HG02943 (cell line): Measurements from ENCODE around the gene SLC39A7.

ENCODE experiments used
- ATAC-seq: cut with Tn5 transposase; IDR thresholded peaks from one replicate; pipeline ENCODE4 v1.9.1; 2021; ENCODE audit warnings: mild to moderate bottlenecking, low read depth, moderate library complexity; ENCODE audit not compliant: unreplicated experiment

The SLC39A7 gene

DNA sequence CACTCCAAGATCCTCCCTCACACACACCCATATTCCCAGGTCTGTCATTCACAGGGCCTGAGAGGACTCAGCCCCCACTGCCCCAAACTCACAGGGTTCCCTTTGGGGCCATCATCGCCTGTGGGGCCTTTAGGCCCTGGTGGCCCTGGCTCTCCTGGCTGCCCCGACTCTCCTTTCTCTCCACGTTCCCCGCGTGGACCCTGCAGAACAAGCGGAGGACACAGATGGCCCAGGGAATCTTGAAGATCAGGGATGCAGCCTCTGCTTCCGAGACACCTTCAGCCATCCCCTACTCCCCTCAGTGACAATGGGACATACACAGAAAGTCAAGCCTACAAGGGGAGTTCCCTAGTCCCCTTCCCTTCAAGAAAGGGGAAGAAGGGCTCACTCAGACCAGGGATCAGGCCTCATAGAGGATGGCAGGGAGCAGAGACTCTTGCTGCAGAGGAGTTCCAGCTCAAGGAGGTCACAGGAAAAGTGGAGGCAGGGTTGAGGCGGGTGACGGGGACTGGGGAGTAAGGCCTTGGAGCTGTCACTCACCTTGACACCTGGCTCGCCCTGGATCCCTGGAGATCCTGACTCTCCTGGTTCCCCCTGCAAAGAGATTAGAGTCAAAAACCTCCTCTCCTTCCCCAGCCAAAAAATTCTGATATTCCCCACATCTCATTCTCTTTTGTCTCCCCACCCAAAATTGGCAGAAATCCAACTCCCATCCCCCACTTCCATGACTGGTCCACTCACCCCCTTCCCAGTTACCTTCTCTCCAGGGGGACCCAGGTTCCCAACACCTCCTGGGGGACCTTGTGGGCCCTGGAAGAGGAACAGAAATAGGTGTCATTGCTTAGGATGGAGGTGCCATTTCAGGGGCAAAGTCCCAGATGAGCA, 31.1 kb upstream of the SLC39A7 start:
- no peak for ATAC-seq

- ATAC-seq: no peak
Observed at GRCh38 chr6:33170176-33171015, 30.3 kb upstream of the SLC39A7 start.

DNA sequence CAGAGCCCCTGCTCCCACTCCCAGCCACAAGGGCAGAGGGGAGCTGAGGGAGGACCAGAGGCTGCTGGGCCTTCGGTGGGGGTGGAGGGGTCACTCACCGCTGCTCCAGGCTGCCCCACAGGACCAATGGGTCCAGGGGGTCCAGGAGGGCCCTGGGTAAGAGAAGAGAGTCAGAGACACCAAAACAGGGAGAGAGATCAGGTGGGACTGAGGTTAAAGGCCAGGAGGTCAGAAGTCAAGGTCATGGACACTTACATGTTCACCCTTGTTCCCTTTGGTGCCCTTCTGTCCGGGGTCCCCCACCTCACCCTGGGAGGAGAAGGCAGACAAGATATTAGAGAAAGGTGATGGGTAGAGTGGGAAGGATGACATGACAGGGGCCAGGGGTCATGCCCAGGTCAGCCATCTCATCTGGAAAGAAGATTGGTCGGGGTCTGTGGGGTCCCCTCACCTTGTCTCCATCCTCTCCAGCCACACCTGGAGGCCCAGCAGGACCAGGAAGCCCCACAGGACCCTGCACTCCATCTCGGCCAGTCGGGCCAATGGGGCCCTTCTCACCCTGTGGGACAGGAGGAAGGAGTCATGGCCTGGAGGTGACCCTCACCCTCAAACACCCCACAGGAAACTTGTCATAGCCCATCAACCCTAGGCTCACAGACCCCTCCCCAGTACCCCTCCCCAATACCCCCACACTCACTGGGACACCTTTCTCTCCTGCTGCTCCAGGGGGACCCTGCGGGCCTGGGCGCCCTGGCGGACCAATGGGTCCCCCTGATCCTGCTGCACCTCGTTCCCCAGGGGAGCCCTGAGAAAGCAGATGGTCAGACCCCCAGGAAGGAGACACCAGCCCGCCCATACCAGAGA, 29.4 kb upstream of the SLC39A7 start:
- ATAC-seq: no peak

GRCh38 chr6:33171880-33172687, 28.6 kb upstream of the SLC39A7 start:
- ATAC-seq: no peak

GRCh38 chr6:33172688-33173534, 27.8 kb upstream of the SLC39A7 start:
- ATAC-seq: no peak

DNA sequence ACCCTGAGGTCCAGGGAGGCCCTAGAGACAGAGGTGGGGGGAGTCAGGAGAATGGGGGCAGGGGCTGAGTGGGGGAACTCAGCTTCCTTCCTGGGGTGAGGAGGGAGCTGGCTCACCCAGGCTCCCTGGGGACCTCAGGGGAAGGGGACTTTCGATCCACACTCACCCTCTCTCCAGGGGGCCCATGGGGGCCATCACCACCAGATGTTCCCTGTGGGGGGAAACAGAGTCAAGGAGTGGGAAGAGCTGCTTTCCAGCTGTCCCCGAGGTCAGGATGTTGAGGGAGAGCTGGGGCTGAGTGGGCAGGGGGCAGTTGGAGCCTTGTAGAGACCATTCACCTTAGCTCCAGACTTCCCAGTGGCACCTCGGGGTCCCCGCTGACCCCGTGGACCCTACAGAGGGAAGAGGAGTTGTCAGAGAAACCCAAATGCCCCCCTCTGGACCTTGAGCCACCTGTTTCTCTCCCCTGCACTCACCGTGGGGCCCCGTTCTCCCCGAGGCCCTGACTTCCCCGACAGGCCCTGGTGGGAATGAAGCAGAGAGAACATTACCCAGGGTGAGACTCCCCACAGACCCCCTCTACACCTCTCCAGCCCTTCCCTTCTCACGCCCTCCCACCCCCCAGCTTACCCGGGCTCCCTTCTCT, 27.0 kb upstream of the SLC39A7 start:
- no peak for ATAC-seq

- ATAC-seq: no peak
Observed at GRCh38 chr6:33174784-33175183, 25.9 kb upstream of the SLC39A7 start.

DNA sequence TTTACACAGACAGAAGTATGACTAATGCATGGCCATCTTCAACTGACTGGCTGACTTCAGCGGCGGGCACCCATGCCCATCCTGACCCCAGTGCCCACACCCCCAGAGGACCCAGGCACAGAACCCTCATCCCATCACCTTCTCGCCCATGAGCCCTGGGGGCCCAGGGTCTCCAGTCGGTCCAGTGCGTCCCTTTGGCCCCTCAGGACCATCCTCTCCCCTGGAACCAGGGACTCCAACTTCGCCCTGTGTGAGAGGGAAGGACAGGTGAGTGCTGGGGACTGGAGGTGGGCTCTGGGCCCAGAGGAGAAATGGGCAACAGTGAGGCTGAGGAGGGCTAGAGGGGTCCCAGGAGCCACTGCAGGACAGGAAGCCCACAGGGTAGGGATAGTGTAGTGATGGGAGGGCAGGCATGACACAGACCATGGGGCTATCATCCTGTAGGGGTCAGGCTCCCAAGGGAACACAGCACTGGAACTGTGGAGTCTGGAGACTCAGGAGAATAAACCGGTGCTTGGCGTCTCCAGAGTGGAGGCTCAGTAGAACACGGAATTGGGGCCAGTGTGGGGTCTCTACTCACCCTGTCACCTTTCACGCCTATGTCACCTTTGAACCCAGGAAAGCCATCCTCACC, 25.1 kb upstream of the SLC39A7 start:
- ATAC-seq: no peak

DNA sequence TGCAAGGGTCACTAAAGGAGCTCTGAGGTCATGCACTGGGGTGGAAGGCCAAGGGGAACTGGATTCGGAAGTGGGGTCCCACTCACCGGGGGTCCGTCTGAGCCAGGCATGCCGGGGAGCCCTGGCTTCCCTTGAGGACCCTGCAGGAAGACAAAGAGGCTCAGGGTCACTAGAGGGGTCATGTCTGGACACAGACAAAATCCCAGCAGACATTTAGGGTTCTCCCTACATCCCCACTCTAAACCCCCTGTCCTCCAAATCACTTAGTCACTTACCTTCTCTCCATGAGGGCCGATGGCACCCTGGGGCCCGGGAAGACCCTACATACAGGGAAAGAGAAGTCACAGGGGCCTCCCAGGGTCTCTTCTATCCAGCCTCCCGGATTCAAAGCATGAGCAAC, 23.8 kb upstream of the SLC39A7 start:
- ATAC-seq: no peak

GRCh38 chr6:33177552-33178446, 22.9 kb upstream of the SLC39A7 start:
- no peak for ATAC-seq

DNA sequence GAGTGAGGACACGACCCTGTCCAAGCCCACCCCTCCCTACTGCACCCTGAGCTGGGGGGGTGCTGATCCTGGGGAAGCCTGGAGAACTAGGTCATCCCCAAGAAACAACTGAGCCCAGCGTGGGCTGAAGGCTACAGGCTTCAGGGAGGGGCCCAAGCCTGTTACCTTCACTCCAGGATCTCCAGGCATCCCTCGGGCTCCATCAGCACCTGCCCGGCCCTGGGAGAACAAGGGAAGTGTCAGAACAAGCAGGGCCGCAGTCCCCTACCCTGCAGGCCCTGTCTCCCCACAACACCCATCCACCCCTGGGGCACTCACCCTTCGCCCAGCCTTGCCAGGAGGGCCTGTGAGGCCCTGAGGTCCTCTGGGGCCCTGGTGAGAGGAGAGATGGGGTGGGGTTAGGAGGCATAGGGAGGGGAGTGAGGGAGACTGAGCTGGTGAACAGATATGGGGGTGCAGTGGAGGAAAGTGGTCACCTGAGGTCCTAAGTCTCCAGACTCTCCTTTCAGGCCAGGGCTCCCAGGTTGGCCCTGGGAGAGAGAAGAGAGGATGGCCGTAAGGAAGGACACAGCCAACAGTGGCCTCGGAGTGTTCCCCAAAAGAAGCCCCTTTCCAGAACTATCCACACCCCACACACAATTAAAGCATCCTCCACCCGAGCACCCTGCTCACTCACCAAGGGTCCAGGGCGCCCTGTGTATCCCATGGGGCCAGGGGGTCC, 21.8 kb upstream of the SLC39A7 start:
- no peak for ATAC-seq

GRCh38 chr6:33181141-33181540, 19.5 kb upstream of the SLC39A7 start:
- ATAC-seq: no peak

GRCh38 chr6:33183071-33183683, 17.5 kb upstream of the SLC39A7 start:
- no peak for ATAC-seq

- no peak for ATAC-seq
Observed at GRCh38 chr6:33185190-33185589, 15.5 kb upstream of the SLC39A7 start.

- no peak for ATAC-seq
Observed at GRCh38 chr6:33185654-33186187, 14.9 kb upstream of the SLC39A7 start.

DNA sequence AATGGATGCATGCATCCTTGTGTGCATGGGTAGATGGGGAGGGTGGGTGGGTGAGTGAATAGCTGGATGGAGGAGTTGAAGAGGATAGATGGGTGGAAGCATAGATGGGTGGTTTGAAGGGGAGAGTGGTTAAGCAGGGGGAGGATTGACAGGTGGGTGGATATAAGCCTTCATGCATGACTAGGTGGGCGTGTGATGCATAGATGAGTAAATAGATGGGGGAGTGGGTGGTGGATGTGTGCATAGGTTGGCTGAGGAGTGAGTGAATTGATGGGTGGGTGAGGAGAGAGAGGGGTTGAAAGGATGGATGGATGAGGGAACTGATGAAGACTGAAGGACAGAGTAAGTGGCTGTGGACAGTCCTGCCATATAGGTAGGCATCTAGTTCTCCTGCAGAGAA, 12.9 kb upstream of the SLC39A7 start:
- no peak for ATAC-seq
